Measurements from ENCODE around the gene HPCA. TPM values are rescaled to one million over a fixed set of nuclear protein-coding genes. Genes with fewer than 3 reads are reported as not detected.
A peak's percentile ranks its signal among the peaks of the same experiment; 100 is the strongest.

The HPCA gene
- total RNA-seq, 4 donors from 2014 or later: 0.19 TPM; not detected in 3

- intact Hi-C loops (cut with DNase I; ENCODE audit: low total_unique reads): loop anchor here (10.0 kb wide), 1 partner anchor 164 kb away; the partner anchor contains the start of gene SYNC
- H3K4me3 ChIP-seq (ENCODE audit: low read depth, poor library complexity, severe bottlenecking): no peak overlapping the region
- no peak for TF ChIP-seq POLR2A (IDR thresholded peaks at IDR 0.05)
- TF ChIP-seq, protein P1, sequence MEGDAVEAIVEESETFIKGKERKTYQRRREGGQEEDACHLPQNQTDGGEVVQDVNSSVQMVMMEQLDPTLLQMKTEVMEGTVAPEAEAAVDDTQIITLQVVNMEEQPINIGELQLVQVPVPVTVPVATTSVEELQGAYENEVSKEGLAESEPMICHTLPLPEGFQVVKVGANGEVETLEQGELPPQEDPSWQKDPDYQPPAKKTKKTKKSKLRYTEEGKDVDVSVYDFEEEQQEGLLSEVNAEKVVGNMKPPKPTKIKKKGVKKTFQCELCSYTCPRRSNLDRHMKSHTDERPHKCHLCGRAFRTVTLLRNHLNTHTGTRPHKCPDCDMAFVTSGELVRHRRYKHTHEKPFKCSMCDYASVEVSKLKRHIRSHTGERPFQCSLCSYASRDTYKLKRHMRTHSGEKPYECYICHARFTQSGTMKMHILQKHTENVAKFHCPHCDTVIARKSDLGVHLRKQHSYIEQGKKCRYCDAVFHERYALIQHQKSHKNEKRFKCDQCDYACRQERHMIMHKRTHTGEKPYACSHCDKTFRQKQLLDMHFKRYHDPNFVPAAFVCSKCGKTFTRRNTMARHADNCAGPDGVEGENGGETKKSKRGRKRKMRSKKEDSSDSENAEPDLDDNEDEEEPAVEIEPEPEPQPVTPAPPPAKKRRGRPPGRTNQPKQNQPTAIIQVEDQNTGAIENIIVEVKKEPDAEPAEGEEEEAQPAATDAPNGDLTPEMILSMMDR (IDR thresholded peaks at IDR 0.05): no peak
- 95 to 96% methylated on average over 9 of the region's 9 CpGs for WGBS, 2 donors
- peak in 1 of 2 donors; percentile 67 for DNase-seq (ENCODE audit: low spot score in 2 of 2)
Observed at GRCh38 chr1:32868806-32869455, 17.4 kb upstream of the HPCA start.

- H3K4me3 ChIP-seq (ENCODE audit: low read depth, poor library complexity, severe bottlenecking): no peak overlapping the region
- intact Hi-C loops (cut with DNase I; ENCODE audit: low total_unique reads): loop anchor here (10.0 kb wide), 1 partner anchor 165 kb away; the partner anchor contains the start of gene SYNC
- TF ChIP-seq, protein P1 (IDR thresholded peaks at IDR 0.05): no peak
- DNase-seq (ENCODE audit: low spot score in 2 of 2): peak in 1 of 2 donors; percentile 83
- 64 to 75% methylated on average over 16 of the region's 16 CpGs for WGBS, 2 donors
Observed at GRCh38 chr1:32869923-32870614, 16.2 kb upstream of the HPCA start.

DNA sequence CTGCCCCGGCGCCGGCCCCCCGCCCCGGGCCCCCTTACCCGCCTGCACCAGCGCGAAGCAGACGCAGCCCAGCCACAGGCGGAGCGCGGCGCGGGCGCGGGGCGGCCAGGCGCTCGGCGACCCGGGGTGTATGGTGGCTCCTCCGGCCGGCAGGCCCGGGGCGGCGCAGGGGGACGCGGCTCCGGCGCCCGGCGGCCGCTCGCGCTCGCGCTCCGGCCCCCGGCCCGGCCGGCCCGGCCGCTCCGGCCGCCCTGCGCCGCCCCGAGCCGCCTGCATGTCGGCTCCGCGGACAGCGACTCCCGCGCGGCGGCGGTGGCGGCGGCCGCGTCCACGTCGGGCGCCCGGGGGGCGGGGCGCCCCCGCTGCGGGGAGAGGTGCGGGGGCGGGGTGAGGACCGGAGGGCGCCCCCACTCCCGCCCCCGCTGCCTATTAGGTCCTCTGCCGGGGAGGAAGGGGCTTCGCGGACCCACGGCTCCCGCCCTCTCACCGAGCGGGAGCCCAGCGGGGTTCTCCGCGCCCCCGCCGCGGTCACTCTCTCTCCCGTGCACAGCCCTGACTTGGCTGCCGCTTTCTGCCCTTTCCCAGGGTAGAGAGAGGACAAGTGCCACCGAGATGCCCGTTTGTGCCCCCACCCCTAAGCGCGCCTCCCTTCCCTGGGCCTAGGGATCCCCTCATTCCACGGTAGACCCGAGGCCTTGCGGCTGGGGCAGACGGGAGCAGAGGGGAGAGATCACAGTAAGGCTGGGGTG lies 15.5 kb upstream of the HPCA start, which contains the start of gene FNDC5:
FNDC5 (minus strand) TSS at position 298 of the 749 bp plus-strand sequence.
- no peak within 1 kb of the TSS for H3K4me3 ChIP-seq (ENCODE audit: low read depth, poor library complexity, severe bottlenecking)
- TF ChIP-seq POLR2A (IDR thresholded peaks at IDR 0.05): no peak
- TF ChIP-seq, protein P1 (IDR thresholded peaks at IDR 0.05): no peak
- intact Hi-C loops (cut with DNase I; ENCODE audit: low total_unique reads): no loop called here
- WGBS, 2 donors: 3 to 14% methylated on average over 11 to 53 of the region's 99 CpGs
- peak in 1 of 2 donors; percentile 84 for DNase-seq (ENCODE audit: low spot score in 2 of 2)

DNA sequence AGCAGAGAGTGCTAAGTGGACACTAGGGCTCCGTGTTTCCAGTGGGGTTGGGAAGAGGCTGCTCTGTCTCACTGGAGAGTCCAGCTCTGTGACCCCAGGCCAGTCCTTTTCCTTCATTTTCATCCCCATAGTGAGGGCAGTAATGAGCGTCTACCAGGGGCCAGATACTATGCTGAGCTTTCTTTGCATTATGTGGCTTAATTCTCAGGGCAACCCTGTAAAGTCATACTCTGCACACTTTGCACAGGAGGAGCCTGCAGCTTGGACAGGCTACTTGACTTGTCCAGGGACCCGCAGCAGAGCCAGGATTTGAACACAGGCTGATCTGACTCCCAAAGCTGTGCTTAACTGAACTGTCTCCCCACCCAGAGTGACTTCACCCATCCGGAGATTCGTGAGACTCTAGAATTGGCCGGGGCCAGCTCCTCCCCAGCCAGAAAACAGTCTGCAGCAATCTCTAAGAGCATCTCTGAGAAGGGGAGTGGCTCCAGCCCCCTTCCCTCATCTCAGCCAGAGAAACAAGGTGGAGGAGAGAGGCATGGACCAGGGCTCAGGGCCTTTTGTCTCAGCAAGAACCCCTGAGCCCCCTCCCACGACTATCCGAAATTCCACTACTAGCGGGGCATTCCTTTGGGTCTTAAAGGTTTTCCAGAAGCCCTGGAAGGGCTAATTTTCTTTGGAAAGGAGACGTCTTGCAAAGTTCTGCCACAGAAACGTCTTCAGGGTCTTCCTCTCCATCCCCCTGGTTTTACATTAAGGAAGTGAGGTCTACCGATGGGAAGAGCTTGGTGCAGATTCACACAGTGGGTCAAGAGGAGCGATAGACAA lies 14.7 kb upstream of the HPCA start:
- intact Hi-C loops (cut with DNase I; ENCODE audit: low total_unique reads): no loop called here
- 41 to 50% methylated on average over 10 to 13 of the region's 13 CpGs for WGBS, 2 donors
- peak in 1 of 2 donors; percentile 83 for DNase-seq (ENCODE audit: low spot score in 2 of 2)
- TF ChIP-seq POLR2A (IDR thresholded peaks at IDR 0.05): no peak
- TF ChIP-seq, protein P1 (IDR thresholded peaks at IDR 0.05): no peak
- no peak overlapping the region for H3K4me3 ChIP-seq (ENCODE audit: low read depth, poor library complexity, severe bottlenecking)

DNA sequence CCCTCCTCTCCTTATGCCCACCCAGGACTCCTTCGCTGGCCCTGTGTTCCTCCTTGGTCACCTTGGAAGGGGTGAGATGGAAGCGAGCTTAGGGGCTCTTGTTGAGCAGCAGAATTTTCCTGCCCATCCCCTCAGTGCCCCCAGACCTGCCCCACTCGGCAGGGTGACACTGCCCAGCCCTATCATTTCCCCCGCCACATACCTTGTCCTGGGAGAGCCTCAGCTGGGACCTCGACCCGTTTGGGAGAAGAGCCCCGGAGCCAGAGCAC lies 14.2 kb upstream of the HPCA start:
- 64% methylated on average over 7 of the region's 7 CpGs for WGBS, 2 donors
- DNase-seq (ENCODE audit: low spot score in 2 of 2): peak in 1 of 2 donors; percentile 58
- TF ChIP-seq, protein P1 (IDR thresholded peaks at IDR 0.05): no peak
- TF ChIP-seq POLR2A (IDR thresholded peaks at IDR 0.05): no peak
- intact Hi-C loops (cut with DNase I; ENCODE audit: low total_unique reads): no loop called here
- H3K4me3 ChIP-seq (ENCODE audit: low read depth, poor library complexity, severe bottlenecking): no peak overlapping the region
